Measurements from ENCODE around the gene CNBP. TPM values are rescaled to one million over a fixed set of nuclear protein-coding genes. Genes with fewer than 3 reads are reported as not detected.

The CNBP gene
- total RNA-seq, 2 experiments from 2014 or later: 453 to 454 TPM

DNA sequence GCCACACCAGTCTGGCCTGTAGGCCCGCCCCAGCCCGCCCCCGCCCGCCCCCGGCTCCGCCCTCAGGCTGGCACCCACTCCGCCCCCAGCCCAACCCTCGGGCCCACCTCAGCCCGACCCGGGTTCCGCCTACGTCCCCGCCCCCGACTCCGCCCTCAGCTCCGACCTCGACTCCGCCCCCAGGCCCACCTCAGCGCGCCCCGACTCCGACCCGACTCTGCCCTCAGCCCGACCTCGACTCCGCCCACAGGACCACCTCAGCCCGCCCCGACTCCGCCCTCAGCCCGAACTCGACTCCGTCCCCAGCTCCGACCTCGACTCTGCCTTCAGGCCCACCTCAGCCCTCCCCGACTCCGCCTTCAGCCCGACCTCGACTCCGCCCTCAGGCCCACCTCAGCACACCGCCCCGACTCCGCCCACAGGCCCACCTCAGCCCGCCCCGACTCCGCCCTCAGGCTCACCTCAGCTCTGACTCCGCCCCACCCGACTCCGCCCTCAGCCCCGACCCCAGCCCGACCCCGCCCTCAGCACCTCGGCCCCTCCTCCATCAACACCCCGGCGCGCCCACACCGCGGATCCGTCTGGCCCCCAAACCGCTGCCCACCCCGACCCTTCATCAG lies 61.8 kb downstream of the CNBP start, which contains the start of gene RAB43:
Gene RAB43 (minus strand): TSS at position 13 of the 620 bp plus-strand sequence. CDS start 315 bp downstream, outside the sequence.
- DNase-seq: peak; percentile 93
- TF ChIP-seq, protein P1, sequence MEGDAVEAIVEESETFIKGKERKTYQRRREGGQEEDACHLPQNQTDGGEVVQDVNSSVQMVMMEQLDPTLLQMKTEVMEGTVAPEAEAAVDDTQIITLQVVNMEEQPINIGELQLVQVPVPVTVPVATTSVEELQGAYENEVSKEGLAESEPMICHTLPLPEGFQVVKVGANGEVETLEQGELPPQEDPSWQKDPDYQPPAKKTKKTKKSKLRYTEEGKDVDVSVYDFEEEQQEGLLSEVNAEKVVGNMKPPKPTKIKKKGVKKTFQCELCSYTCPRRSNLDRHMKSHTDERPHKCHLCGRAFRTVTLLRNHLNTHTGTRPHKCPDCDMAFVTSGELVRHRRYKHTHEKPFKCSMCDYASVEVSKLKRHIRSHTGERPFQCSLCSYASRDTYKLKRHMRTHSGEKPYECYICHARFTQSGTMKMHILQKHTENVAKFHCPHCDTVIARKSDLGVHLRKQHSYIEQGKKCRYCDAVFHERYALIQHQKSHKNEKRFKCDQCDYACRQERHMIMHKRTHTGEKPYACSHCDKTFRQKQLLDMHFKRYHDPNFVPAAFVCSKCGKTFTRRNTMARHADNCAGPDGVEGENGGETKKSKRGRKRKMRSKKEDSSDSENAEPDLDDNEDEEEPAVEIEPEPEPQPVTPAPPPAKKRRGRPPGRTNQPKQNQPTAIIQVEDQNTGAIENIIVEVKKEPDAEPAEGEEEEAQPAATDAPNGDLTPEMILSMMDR (IDR thresholded peaks at IDR 0.05): no peak
- ChIA-PET POLR2A (interaction anchor here (0.8 to 8.1 kb wide), 25 partner anchors 10 to 194 kb away, joined by 3 to 163 read pairs (median 5); partner anchors contain the start of genes CNBP and COPG1), CTCF (interaction anchor here (0.7 to 6.4 kb wide), 8 partner anchors 11 to 152 kb away, joined by 3 to 44 read pairs (median 8); no protein-coding TSS in a partner anchor)
- intact Hi-C loops (cut with micrococcal nuclease): loop anchor here (5.0 kb wide), 1 partner anchor 60 kb away; the partner anchor contains the start of gene CNBP
- peaks cover 33% of the 10 kb centered on the region for H3K36me3 Mint-ChIP-seq (ENCODE audit: low read depth)
- ATAC-seq: peak; percentile 69
- peak within 1 kb of the TSS; percentile 88 for H3K4me3 Mint-ChIP-seq
- H3K9me3 Mint-ChIP-seq: no peaks in the 10 kb centered on the region
- H3K27ac Mint-ChIP-seq: peak within 1 kb of the TSS; percentile 91
- peaks cover 33% of the 10 kb centered on the region for H3K4me1 Mint-ChIP-seq (ENCODE audit: low read depth)
- H3K27me3 Mint-ChIP-seq: no peaks in the 10 kb centered on the region

DNA sequence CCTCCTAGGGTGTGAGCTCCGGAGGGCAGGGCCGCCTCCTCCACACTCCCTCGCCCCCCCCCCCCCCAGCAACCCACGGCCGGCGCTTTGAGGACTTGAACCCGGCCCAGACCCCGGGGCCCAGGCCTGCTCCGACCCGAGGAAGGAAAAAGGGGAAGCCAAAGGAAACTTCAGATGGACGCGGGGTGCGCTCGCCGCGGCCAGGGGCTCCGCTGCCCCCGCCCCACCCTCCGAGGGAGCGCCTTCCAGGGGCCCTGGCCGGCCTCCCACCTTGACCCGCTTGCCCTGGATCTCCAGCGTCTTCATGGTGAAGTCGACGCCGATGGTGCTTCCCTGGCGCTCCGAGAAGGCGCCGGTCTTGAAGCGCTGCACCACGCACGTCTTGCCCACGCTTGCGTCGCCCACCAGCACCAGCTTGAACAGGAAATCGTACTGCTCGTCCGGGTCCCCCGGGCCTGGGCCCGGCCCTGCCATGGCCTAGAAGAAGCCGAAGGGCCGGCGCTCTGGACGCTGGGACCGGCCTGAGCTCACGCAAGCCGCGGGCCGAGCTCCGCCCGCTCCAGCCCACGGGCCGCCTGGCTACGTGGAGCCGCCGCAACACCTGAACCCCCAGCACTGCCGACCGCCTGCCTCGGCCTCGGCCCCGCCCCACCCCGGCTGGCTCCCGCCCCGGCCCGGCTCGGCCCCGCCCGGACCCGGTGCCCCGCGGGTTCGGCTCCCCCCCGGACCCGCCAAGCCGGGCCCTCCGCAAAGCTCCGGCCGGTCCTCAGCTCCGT lies 62.5 kb downstream of the CNBP start:
- DNase-seq (peak; percentile 72), ATAC-seq (peak; percentile 28)
- peaks cover 39% of the 10 kb centered on the region for H3K36me3 Mint-ChIP-seq (ENCODE audit: low read depth)
- H3K4me3 Mint-ChIP-seq: peak overlapping the region; percentile 88
- H3K27me3 Mint-ChIP-seq: no peaks in the 10 kb centered on the region
- intact Hi-C loops (cut with micrococcal nuclease): loop anchor here (5.0 kb wide), 1 partner anchor 61 kb away; the partner anchor contains the start of gene CNBP
- ChIA-PET POLR2A (interaction anchor here (0.7 to 8.1 kb wide), 26 partner anchors 11 to 195 kb away, joined by 3 to 163 read pairs (median 5); partner anchors contain the start of genes CNBP, COPG1 and HMCES), CTCF (interaction anchor here (0.7 to 6.4 kb wide), 8 partner anchors 12 to 195 kb away, joined by 3 to 44 read pairs (median 8); a partner anchor contains a TSS)
- TF ChIP-seq, protein P1 (IDR thresholded peaks at IDR 0.05): no peak
- no peaks in the 10 kb centered on the region for H3K9me3 Mint-ChIP-seq
- H3K4me1 Mint-ChIP-seq (ENCODE audit: low read depth): peaks cover 39% of the 10 kb centered on the region
- peak overlapping the region; percentile 90 for H3K27ac Mint-ChIP-seq

DNA sequence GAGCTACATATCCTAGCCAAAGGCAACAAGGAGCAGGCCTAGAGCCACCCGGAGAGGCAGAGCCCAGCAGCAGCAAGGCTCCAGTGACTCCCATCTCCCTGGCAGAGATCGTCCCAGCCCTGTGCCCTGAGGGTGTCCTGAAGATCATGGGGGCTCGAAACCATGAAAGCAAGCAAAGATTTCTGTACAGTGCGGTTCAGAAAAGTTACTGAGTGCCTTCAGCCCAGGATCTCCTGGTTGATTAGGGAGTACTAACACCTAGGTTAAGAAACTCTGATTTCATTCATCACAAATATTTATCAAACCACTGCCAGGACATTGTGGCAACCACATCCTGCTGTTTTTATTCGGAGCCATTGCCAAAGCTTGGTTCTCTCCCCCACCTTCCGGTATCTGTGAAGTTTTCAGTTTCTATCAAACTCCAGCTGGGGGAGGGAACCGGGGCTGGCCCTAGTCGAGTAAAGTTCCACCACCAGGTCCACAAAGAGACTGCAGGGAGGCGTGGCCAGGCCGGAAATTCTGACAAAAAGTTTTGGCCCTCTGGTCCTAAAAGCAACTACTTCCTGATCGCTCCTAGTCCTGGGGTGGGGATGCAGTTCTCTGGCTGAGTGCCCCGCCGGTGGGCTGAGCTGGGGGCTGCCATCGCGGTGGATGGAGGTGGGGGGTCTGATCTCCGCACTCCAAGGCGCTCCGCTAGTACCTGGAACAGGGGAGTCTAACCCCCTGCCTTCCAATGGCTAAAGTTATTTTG lies 63.3 kb downstream of the CNBP start:
- DNase-seq (peak; percentile 98), ATAC-seq (peak; percentile 63)
- Mint-ChIP-seq H3K9me3 (no peaks in the 10 kb centered on the region), H3K27me3 (no peaks in the 10 kb centered on the region), H3K4me1 (ENCODE audit: low read depth) (peaks cover 45% of the 10 kb centered on the region), H3K36me3 (ENCODE audit: low read depth) (peaks cover 42% of the 10 kb centered on the region), H3K27ac (peak overlapping the region; percentile 90), H3K4me3 (peak overlapping the region; percentile 88)
- ChIA-PET POLR2A (interaction anchor here (0.6 to 8.1 kb wide), 24 partner anchors 11 to 196 kb away, joined by 3 to 163 read pairs (median 6); partner anchors contain the start of genes CNBP, COPG1 and HMCES), CTCF (interaction anchor here (0.7 to 6.4 kb wide), 10 partner anchors 11 to 196 kb away, joined by 3 to 44 read pairs (median 8); a partner anchor contains a TSS)
- intact Hi-C loops (cut with micrococcal nuclease): loop anchor here (5.0 kb wide), 1 partner anchor 62 kb away; the partner anchor contains the start of gene CNBP
- TF ChIP-seq, protein P1 (IDR thresholded peaks at IDR 0.05): no peak

DNA sequence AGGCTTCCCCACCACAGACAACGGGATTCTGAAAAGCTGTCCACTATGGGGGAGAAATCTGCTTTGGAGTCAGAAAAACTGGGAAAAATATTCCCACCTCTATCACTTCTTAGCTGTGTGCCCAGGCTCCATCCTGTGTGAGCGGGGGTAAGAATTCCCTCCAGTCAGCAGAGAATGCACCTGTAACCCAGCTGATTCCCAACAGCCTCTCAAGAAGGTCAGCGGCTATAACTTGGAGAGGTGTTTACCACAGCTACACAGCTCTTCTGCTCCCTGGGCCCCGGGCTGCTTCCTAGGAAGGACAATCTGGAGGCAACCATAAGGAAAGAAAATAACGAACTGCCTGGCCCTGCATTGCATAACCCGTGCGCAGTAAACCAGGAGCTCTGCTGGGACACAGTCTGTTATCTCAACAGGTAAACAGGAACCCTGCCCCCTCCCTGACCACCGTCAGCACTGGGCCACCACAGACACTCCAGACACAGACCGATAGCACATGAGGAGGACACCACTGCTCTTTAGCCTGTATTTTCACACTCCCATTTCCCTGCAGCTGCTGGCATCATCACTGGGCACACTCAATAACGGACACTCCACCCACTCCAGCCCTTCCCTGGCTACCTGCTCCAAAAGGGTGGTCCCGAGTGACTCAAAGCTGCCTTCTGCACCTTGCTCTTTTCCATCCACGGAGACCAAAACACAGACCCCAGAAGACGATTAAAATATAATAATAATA lies 64.2 kb downstream of the CNBP start:
- ChIA-PET CTCF (interaction anchor here (0.8 to 6.4 kb wide), 13 partner anchors 12 to 149 kb away, joined by 3 to 44 read pairs (median 5); no protein-coding TSS in a partner anchor), POLR2A (interaction anchor here (0.6 to 8.1 kb wide), 18 partner anchors 12 to 196 kb away, joined by 3 to 163 read pairs (median 7); partner anchors contain the start of gene CNBP)
- TF ChIP-seq, protein P1 (IDR thresholded peaks at IDR 0.05): no peak
- ATAC-seq (no peak), DNase-seq (peak; percentile 55)
- Mint-ChIP-seq H3K9me3 (no peaks in the 10 kb centered on the region), H3K36me3 (ENCODE audit: low read depth) (peaks cover 49% of the 10 kb centered on the region), H3K4me3 (peak overlapping the region; percentile 88), H3K27me3 (no peaks in the 10 kb centered on the region), H3K4me1 (ENCODE audit: low read depth) (peaks cover 51% of the 10 kb centered on the region), H3K27ac (peak overlapping the region; percentile 90)
- intact Hi-C loops (cut with micrococcal nuclease): loop anchor here (5.0 to 10.0 kb wide), 3 partner anchors 63 to 128 kb away; partner anchors contain the start of genes CNBP and COPG1
